Measurements from ENCODE around the gene TUBB8.
"Not testable (repeated sequence)": the region's sequence is repeated elsewhere in the genome, so short reads cannot be mapped to it uniquely, and the experiment has no call there.

Gene TUBB8

GRCh38 chr10:13315-13635 is 35.8 kb downstream of the TUBB8 start:
- DNase-seq: not testable (repeated sequence)

DNA sequence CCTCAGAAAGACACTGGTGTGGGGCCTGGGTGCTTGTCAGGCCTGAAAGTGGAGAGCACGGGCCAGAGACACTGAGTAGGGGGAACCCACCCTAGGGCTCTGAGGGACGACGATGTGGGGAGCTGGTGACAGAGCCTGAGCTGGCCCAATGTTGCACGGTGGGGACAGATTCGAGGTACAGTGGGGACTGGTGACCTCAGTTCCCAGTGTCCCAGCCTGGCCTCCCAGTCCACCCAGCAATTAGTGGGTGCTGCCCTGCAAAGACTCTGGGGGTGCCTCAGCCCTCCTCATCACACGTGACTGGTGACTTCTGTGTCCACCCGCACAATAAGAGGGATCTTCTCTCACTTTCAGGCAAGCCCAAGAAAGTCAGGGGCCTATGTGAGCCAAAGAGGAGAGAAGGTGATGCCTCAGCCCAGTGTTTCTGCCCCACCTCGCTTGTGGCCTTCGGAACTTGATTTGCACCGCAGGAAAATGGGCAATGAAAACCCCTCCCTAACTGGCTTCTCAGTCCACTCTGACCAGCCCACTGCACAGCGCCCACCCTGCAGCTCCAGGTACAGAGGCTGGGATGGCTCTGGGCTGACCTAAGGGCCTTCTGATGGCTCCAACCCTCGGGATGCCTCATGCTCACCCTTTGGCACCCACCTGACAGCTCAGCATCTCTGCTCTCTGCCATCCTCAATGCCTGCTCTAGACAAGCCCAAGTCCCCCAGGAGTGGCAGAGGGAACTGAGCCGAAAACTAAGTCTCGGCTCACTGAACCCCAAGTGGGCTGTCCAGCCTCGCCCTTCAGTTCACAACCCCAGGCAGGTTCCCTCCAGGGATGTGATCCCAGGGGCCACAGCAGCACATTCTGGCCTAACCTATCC is 36.4 kb downstream of the TUBB8 start:
- DNase-seq: not testable (repeated sequence)

- not testable (repeated sequence) for DNase-seq
Measured at GRCh38 chr10:11260-11659, 37.8 kb downstream of the TUBB8 start.

DNA sequence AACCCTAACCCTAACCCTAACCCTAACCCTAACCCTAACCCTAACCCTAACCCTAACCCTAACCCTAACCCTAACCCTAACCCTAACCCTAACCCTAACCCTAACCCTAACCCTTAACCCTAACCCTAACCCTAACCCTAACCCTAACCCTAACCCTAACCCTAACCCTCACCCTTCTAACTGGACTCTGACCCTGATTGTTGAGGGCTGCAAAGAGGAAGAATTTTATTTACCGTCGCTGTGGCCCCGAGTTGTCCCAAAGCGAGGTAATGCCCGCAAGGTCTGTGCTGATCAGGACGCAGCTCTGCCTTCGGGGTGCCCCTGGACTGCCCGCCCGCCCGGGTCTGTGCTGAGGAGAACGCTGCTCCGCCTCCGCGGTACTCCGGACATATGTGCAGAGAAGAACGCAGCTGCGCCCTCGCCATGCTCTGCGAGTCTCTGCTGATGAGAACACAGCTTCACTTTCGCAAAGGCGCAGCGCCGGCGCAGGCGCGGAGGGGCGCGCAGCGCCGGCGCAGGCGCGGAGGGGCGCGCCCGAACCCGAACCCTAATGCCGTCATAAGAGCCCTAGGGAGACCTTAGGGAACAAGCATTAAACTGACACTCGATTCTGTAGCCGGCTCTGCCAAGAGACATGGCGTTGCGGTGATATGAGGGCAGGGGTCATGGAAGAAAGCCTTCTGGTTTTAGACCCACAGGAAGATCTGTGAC is 38.7 kb downstream of the TUBB8 start:
- DNase-seq: peak; percentile 15

Measured in central memory CD4-positive, alpha-beta T cell (primary cell).